Neural cell (in vitro differentiated cells): ENCODE results near the gene PDE8A.

ENCODE experiments used
- EP300 ChIP-seq: fragments of 450-650 bp; conservative IDR thresholded peaks from 2 replicates; pipeline ENCODE4 v1.6.1; 2014; ENCODE audit warnings: antibody characterized with exemption, mild to moderate bottlenecking, moderate library complexity; ENCODE audit not compliant: poor library complexity, severe bottlenecking
- EZH2 ChIP-seq: fragments of 200-600, 300-800 bp; shearing (Covaris generic), sonication (generic); IDR thresholded peaks from 2 replicates; pipeline ENCODE4 v1.6.1; 2014; ENCODE audit warnings: antibody characterized with exemption, low read length, borderline replicate concordance, mild to moderate bottlenecking; ENCODE audit not compliant: insufficient read depth, poor library complexity, severe bottlenecking
- MXI1 ChIP-seq: fragments of 450-650 bp; conservative IDR thresholded peaks from 2 replicates; pipeline ENCODE4 v1.6.1; 2014; ENCODE audit warnings: antibody characterized with exemption, mild to moderate bottlenecking; ENCODE audit not compliant: poor library complexity, severe bottlenecking
- POLR2AphosphoS5 ChIP-seq: IDR thresholded peaks from 2 replicates; pipeline ENCODE4 v1.6.1; 2012
- SMC3 ChIP-seq: fragments of 450-650 bp; conservative IDR thresholded peaks from 2 replicates; pipeline ENCODE4 v1.6.1; 2014; ENCODE audit warnings: antibody characterized with exemption, mild to moderate bottlenecking, moderate library complexity; ENCODE audit not compliant: poor library complexity
- TF ChIP-seq, protein P1 (sequence below): fragments of 450-650 bp; IDR thresholded peaks from 2 replicates; pipeline ENCODE4 v1.5.1; 2014; ENCODE audit warnings: antibody characterized with exemption, mild to moderate bottlenecking, moderate library complexity; ENCODE audit not compliant: poor library complexity, severe bottlenecking
- TF ChIP-seq, protein P2 (sequence below): IDR thresholded peaks from 2 replicates; pipeline ENCODE4 v1.6.1; 2012; ENCODE audit warnings: borderline replicate concordance

DNA sequence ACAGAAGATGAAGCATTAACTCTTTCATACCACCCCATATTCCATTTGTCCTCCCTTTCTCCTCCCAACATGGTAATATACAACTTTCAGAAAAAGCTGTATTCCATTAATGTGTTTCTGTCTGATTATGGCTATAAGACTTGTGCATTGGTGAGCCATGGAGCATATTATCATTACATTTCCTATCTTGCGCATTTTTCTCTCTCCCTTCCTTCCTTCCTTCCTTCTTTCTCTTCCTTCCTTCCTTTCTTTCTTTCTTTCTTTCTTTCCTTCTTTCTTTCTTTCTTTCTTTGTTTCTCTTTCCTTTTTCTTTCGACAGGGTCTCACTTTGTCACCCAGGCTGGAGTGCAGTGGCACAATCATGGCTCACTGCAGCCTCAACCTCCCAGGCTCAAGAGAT, 25.5 kb upstream of the PDE8A start:
- TF ChIP-seq, protein P1, sequence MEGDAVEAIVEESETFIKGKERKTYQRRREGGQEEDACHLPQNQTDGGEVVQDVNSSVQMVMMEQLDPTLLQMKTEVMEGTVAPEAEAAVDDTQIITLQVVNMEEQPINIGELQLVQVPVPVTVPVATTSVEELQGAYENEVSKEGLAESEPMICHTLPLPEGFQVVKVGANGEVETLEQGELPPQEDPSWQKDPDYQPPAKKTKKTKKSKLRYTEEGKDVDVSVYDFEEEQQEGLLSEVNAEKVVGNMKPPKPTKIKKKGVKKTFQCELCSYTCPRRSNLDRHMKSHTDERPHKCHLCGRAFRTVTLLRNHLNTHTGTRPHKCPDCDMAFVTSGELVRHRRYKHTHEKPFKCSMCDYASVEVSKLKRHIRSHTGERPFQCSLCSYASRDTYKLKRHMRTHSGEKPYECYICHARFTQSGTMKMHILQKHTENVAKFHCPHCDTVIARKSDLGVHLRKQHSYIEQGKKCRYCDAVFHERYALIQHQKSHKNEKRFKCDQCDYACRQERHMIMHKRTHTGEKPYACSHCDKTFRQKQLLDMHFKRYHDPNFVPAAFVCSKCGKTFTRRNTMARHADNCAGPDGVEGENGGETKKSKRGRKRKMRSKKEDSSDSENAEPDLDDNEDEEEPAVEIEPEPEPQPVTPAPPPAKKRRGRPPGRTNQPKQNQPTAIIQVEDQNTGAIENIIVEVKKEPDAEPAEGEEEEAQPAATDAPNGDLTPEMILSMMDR, result no peak
- TF ChIP-seq, protein P2, sequence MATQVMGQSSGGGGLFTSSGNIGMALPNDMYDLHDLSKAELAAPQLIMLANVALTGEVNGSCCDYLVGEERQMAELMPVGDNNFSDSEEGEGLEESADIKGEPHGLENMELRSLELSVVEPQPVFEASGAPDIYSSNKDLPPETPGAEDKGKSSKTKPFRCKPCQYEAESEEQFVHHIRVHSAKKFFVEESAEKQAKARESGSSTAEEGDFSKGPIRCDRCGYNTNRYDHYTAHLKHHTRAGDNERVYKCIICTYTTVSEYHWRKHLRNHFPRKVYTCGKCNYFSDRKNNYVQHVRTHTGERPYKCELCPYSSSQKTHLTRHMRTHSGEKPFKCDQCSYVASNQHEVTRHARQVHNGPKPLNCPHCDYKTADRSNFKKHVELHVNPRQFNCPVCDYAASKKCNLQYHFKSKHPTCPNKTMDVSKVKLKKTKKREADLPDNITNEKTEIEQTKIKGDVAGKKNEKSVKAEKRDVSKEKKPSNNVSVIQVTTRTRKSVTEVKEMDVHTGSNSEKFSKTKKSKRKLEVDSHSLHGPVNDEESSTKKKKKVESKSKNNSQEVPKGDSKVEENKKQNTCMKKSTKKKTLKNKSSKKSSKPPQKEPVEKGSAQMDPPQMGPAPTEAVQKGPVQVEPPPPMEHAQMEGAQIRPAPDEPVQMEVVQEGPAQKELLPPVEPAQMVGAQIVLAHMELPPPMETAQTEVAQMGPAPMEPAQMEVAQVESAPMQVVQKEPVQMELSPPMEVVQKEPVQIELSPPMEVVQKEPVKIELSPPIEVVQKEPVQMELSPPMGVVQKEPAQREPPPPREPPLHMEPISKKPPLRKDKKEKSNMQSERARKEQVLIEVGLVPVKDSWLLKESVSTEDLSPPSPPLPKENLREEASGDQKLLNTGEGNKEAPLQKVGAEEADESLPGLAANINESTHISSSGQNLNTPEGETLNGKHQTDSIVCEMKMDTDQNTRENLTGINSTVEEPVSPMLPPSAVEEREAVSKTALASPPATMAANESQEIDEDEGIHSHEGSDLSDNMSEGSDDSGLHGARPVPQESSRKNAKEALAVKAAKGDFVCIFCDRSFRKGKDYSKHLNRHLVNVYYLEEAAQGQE, result no peak
- TF ChIP-seq EZH2 (no peak), SMC3 (no peak), POLR2AphosphoS5 (no peak), EP300 (no peak), MXI1 (no peak)
